ENCODE measurements around the gene CHST11.

- TF ChIP-seq CTCF (IDR thresholded peaks at IDR 0.05) (no peak), POLR2A (IDR thresholded peaks at IDR 0.05) (no peak)
Measured at GRCh38 chr12:104498211-104498801, 41.6 kb downstream of the CHST11 start.
